MCF 10A (cell line): ENCODE data around the gene AWAT2. TPM values are rescaled to one million over a fixed set of nuclear protein-coding genes. Genes with fewer than 3 reads are reported as not detected.

ENCODE experiments used
- BruUV-seq: library from RNA; stranded (reverse); fragments of 400-500 nt; replicated peaks from 2 replicates; lab custom pipeline; 2021; lab: Mats Ljungman, UMichigan
- CTCF ChIA-PET: fragments of 300-600 bp; sonication (Branson Sonifier 250); formaldehyde crosslinking; extraction: SDS; loops from one replicate; lab custom pipeline; 2021; ENCODE audit warnings: antibody characterized with exemption, inconsistent platforms; lab: Yijun Ruan, JAX
- POLR2A ChIA-PET: fragments of 300-600, 350-650 bp; sonication (Branson Sonifier 250); formaldehyde crosslinking; extraction: SDS; loops from one replicate; lab custom pipeline; 2020; ENCODE audit warnings: antibody characterized with exemption, inconsistent platforms; lab: Yijun Ruan, JAX
- DNase-seq: peaks from one replicate; pipeline ENCODE4 v3.0.0-alpha.2; 2018; ENCODE audit not compliant: unreplicated experiment
- H3K27ac Mint-ChIP-seq: one replicate; pipeline ENCODE4 v1.8.0; 2022; ENCODE audit warnings: mild to moderate bottlenecking, low read depth, mixed read lengths; ENCODE audit not compliant: unreplicated experiment
- H3K27me3 Mint-ChIP-seq: one replicate; pipeline ENCODE4 v1.8.0; 2022; ENCODE audit warnings: mixed read lengths; ENCODE audit not compliant: insufficient read depth, unreplicated experiment
- H3K36me3 Mint-ChIP-seq: one replicate; pipeline ENCODE4 v1.8.0; 2022; ENCODE audit warnings: mild to moderate bottlenecking, moderate library complexity, mixed read lengths; ENCODE audit not compliant: insufficient read depth, unreplicated experiment
- H3K4me1 Mint-ChIP-seq: one replicate; pipeline ENCODE4 v1.8.0; 2022; ENCODE audit warnings: mixed read lengths; ENCODE audit not compliant: insufficient read depth, unreplicated experiment
- H3K4me3 Mint-ChIP-seq: one replicate; pipeline ENCODE4 v1.8.0; 2022; ENCODE audit warnings: mild to moderate bottlenecking, moderate library complexity, mixed read lengths; ENCODE audit not compliant: unreplicated experiment
- H3K9me3 Mint-ChIP-seq: one replicate; pipeline ENCODE4 v1.8.0; 2022; ENCODE audit warnings: mixed read lengths; ENCODE audit not compliant: unreplicated experiment
- intact Hi-C: fragments of 100-400 bp; cut with micrococcal nuclease; formaldehyde crosslinking; loops from 2 replicates; pipeline ENCODE4 v1.14.1; 2022
- total RNA-seq: library from RNA; stranded (reverse); gene quantifications from 2 replicates; pipeline ENCODE4 v1.2.3, GENCODE V29; 2022
- TF ChIP-seq, protein P1 (sequence below): fragments of 200-600 bp; IDR thresholded peaks from one replicate; pipeline ENCODE4 v1.8.0; 2022; ENCODE audit warnings: antibody characterized with exemption, mild to moderate bottlenecking; ENCODE audit not compliant: unreplicated experiment

The AWAT2 gene
- total RNA-seq, 1 experiment from 2014 or later = 0.14 TPM

DNA sequence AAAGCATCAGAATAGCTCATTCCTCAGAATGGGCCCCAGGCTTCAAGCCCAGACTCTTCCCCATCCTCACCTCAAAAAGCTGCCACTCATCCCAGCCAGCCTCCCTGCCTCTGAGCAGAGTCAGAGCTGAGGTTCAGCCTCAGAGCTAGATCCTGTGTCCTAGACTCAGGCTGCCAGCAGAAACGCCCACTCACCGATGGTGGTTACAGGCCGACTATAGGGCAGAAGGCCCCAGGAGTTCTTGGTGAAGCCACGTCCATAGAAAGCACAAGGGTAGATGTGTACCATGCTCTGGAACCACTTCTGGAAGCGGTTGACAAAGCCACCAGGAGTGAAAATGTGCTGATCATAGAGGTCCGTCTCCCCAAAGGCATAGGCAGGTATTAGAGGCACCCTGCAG, 7.7 kb downstream of the AWAT2 start:
- Mint-ChIP-seq H3K27me3 (peaks cover 44% of the 10 kb centered on the region), H3K4me1 (peaks cover 18% of the 10 kb centered on the region), H3K36me3 (no peaks in the 10 kb centered on the region), H3K4me3 (no peak overlapping the region), H3K9me3 (no peaks in the 10 kb centered on the region), H3K27ac (no peak overlapping the region)
- CTCF ChIA-PET = interaction anchor here (1.0 to 15.6 kb wide), 5 partner anchors 9 to 55 kb away, joined by 3 to 197 read pairs (median 8); no protein-coding TSS in a partner anchor
- TF ChIP-seq, protein P1, sequence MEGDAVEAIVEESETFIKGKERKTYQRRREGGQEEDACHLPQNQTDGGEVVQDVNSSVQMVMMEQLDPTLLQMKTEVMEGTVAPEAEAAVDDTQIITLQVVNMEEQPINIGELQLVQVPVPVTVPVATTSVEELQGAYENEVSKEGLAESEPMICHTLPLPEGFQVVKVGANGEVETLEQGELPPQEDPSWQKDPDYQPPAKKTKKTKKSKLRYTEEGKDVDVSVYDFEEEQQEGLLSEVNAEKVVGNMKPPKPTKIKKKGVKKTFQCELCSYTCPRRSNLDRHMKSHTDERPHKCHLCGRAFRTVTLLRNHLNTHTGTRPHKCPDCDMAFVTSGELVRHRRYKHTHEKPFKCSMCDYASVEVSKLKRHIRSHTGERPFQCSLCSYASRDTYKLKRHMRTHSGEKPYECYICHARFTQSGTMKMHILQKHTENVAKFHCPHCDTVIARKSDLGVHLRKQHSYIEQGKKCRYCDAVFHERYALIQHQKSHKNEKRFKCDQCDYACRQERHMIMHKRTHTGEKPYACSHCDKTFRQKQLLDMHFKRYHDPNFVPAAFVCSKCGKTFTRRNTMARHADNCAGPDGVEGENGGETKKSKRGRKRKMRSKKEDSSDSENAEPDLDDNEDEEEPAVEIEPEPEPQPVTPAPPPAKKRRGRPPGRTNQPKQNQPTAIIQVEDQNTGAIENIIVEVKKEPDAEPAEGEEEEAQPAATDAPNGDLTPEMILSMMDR = no peak
- intact Hi-C loops = no loop called here
- no TSS peak for BruUV-seq
- POLR2A ChIA-PET = no interaction called here
- no peak for DNase-seq

DNA sequence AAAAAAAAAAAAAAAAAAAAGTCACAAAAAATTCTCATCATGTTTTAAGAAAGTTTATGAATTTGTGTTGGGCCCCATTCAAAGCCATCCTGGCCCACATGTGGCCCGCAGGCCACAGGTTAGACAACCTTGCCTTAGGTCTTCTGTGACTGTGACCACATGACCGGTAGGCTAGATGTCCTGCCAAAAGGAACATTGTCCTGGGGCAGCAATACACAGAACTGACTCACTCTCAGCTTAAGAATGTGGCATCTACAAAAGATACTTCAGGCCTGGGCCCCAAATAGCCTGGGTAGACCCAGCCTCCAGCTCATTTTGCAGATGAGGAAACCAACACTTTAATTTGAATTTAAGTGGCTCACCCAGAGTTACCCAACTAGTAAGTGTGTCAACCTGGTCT, 10.0 kb downstream of the AWAT2 start:
- Mint-ChIP-seq H3K27me3 (peaks cover 36% of the 10 kb centered on the region), H3K4me1 (peaks cover 13% of the 10 kb centered on the region), H3K4me3 (no peak overlapping the region), H3K36me3 (no peaks in the 10 kb centered on the region), H3K27ac (no peak overlapping the region), H3K9me3 (no peaks in the 10 kb centered on the region)
- no TSS peak for BruUV-seq
- POLR2A ChIA-PET = interaction anchor here (0.7 kb wide), 1 partner anchor 32 kb away, joined by 3 read pairs; no protein-coding TSS in a partner anchor
- CTCF ChIA-PET = interaction anchor here (0.6 to 15.6 kb wide), 4 partner anchors 10 to 546 kb away, joined by 3 to 197 read pairs (median 12); no protein-coding TSS in a partner anchor
- TF ChIP-seq, protein P1 = no peak
- intact Hi-C loops = no loop called here
- DNase-seq = peak; percentile 64

DNA sequence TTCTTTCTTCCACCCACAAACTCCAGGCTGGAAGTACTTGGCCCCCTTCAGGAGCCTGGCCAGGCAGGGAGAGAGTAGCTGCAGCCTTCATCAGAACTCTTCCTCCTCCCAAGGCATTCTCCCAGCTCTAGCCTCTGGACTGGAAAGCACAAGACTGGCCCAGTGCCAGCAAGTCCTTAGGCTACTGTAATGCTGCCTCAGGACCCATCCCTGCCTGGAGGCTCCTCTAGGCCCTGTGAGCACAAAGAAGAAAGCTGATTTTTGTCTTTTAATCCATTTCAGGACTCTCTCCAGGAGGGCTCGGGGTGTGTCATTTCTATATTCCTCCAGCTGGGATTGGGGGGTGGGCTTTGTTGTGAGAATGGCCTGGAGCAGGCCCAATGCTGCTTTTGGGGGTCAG, 10.8 kb downstream of the AWAT2 start:
- ChIA-PET CTCF (interaction anchor here (0.5 to 15.6 kb wide), 5 partner anchors 9 to 640 kb away, joined by 3 to 197 read pairs (median 4); no protein-coding TSS in a partner anchor), POLR2A (interaction anchor here (0.6 kb wide), 1 partner anchor 20 kb away, joined by 3 read pairs; no protein-coding TSS in a partner anchor)
- Mint-ChIP-seq H3K27me3 (peaks cover 36% of the 10 kb centered on the region), H3K36me3 (no peaks in the 10 kb centered on the region), H3K9me3 (no peaks in the 10 kb centered on the region), H3K4me1 (peaks cover 7% of the 10 kb centered on the region), H3K4me3 (no peak overlapping the region), H3K27ac (no peak overlapping the region)
- TF ChIP-seq, protein P1 = no peak
- no TSS peak for BruUV-seq
- no peak for DNase-seq
- intact Hi-C loops = no loop called here

DNA sequence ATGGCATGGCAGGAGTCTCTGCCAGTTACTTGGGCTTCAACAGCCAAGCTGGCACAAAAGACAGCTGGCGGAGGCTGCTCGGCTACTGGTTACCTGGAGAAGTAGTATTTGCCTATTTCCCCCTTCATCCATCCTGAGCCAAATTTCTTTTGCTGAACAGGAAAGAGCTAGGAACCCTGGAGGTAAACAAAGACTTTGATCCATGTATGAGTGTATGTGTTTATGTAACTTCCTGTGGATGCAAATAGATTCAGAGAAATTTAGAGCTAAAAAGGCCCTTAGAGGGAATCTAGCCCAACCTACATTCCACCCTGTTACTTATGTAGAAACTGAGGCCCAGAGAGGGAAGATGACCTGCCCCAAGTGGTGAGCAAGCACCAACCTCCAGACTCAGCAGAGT, 11.2 kb downstream of the AWAT2 start:
- Mint-ChIP-seq H3K9me3 (no peaks in the 10 kb centered on the region), H3K27ac (no peak overlapping the region), H3K36me3 (no peaks in the 10 kb centered on the region), H3K27me3 (peaks cover 38% of the 10 kb centered on the region), H3K4me1 (peaks cover 7% of the 10 kb centered on the region), H3K4me3 (no peak overlapping the region)
- ChIA-PET CTCF (interaction anchor here (1.4 to 15.6 kb wide), 3 partner anchors 9 to 545 kb away, joined by 4 to 197 read pairs (median 21); no protein-coding TSS in a partner anchor), POLR2A (interaction anchor here (0.6 kb wide), 1 partner anchor 21 kb away, joined by 3 read pairs; no protein-coding TSS in a partner anchor)
- no TSS peak for BruUV-seq
- no peak for DNase-seq
- intact Hi-C loops = no loop called here
- TF ChIP-seq, protein P1 = no peak
